Peyer's patch (tissue), 4 donors: ENCODE data around the gene WFDC12.

Experiments used
- CTCF ChIP-seq, 6 experiments: fragments of 450-650 bp in 4 of 6; fragments of 200-600 bp in 2 of 6; sonication (generic) in 1 of 6; IDR thresholded peaks; one replicate each; pipeline ENCODE4 v1.5.1; 2017 to 2019; ENCODE audit warnings: antibody characterized with exemption in 6 of 6, mild to moderate bottlenecking in 3 of 6, moderate library complexity in 1 of 6
- POLR2A ChIP-seq, 2 donors: fragments of 450-650 bp; IDR thresholded peaks; one replicate each; pipeline ENCODE4 v1.5.1; 2017; ENCODE audit warnings: antibody characterized with exemption in 2 of 2, mild to moderate bottlenecking in 2 of 2, moderate library complexity in 2 of 2

- TF ChIP-seq CTCF (IDR thresholded peaks at IDR 0.05) (no peak), POLR2A (IDR thresholded peaks at IDR 0.05) (no peak)
These were observed 16.6 kb upstream of the WFDC12 start for GRCh38 chr20:45140836-45141235.
